NT2/D1 (cell line): ENCODE data around the gene CFAP410.
A peak's percentile ranks its signal among the peaks of the same experiment; 100 is the strongest.

Source experiments
- DNase-seq: peaks from one replicate; pipeline ENCODE4 v3.0.0-alpha.2; 2011; ENCODE audit warnings: low read depth, low spot score
- H3K27me3 ChIP-seq: 2 replicates; pipeline ENCODE4 v1.6.0; 2011; ENCODE audit warnings: mild to moderate bottlenecking; ENCODE audit not compliant: insufficient read length, insufficient read depth
- H3K36me3 ChIP-seq: 2 replicates; pipeline ENCODE4 v1.6.1; 2011; ENCODE audit warnings: mild to moderate bottlenecking, low read length, mixed read lengths; ENCODE audit not compliant: insufficient read depth, insufficient read length
- H3K4me1 ChIP-seq: 2 replicates; pipeline ENCODE4 v1.5.1; 2011; ENCODE audit not compliant: insufficient read depth, insufficient read length
- H3K4me3 ChIP-seq: 2 replicates; pipeline ENCODE4 v1.5.1; 2011; ENCODE audit warnings: low read depth; ENCODE audit not compliant: insufficient read length
- H3K9ac ChIP-seq: 2 replicates; pipeline ENCODE4 v1.6.0; 2011; ENCODE audit warnings: low read depth; ENCODE audit not compliant: insufficient read length
- H3K9me3 ChIP-seq: 2 replicates; pipeline ENCODE4 v1.5.1; 2011; ENCODE audit warnings: mild to moderate bottlenecking, low read length; ENCODE audit not compliant: insufficient read depth
- SUZ12 ChIP-seq: IDR thresholded peaks from 2 replicates; pipeline ENCODE4 v1.6.1; 2011; ENCODE audit not compliant: insufficient read length, insufficient read depth; ENCODE audit errors: extremely low read depth
- YY1 ChIP-seq: IDR thresholded peaks from 2 replicates; pipeline ENCODE4 v1.6.1; 2011; ENCODE audit not compliant: insufficient read length, insufficient read depth
- ZNF274 ChIP-seq: IDR thresholded peaks from 2 replicates; pipeline ENCODE4 v1.6.1; 2011; ENCODE audit warnings: mild to moderate bottlenecking, low read depth, low read length

CFAP410 gene

GRCh38 chr21:44379991-44380865, 41.0 kb upstream of the CFAP410 start:
- no peaks in the 10 kb centered on the region for H3K36me3 ChIP-seq
- H3K27me3 ChIP-seq: peaks cover 9% of the 10 kb centered on the region
- peak overlapping the region; percentile 39 for H3K9ac ChIP-seq
- peaks cover 28% of the 10 kb centered on the region for H3K4me1 ChIP-seq
- no peak for DNase-seq
- H3K4me3 ChIP-seq: no peak overlapping the region
- H3K9me3 ChIP-seq: peaks cover 12% of the 10 kb centered on the region
- TF ChIP-seq YY1 (no peak), SUZ12 (no peak), ZNF274 (no peak)

GRCh38 chr21:44379515-44379848, 40.3 kb upstream of the CFAP410 start:
- Histone ChIP-seq H3K9me3 (peaks cover 9% of the 10 kb centered on the region), H3K4me1 (peaks cover 28% of the 10 kb centered on the region), H3K27me3 (peaks cover 9% of the 10 kb centered on the region), H3K36me3 (no peaks in the 10 kb centered on the region), H3K4me3 (no peak overlapping the region), H3K9ac (peak overlapping the region; percentile 39)
- DNase-seq: no peak
- no peak for TF ChIP-seq SUZ12
- TF ChIP-seq ZNF274: no peak
- no peak for TF ChIP-seq YY1

GRCh38 chr21:44378646-44379514, 39.7 kb upstream of the CFAP410 start:
- DNase-seq: no peak
- peaks cover 7% of the 10 kb centered on the region; the same call in 1 of the 2 replicates for H3K9me3 ChIP-seq
- peaks cover 28% of the 10 kb centered on the region for H3K4me1 ChIP-seq
- peaks cover 9% of the 10 kb centered on the region for H3K27me3 ChIP-seq
- no peak for TF ChIP-seq SUZ12
- no peak for TF ChIP-seq ZNF274
- TF ChIP-seq YY1: no peak
- H3K9ac ChIP-seq: no peak overlapping the region
- H3K4me3 ChIP-seq: no peak overlapping the region
- H3K36me3 ChIP-seq: no peaks in the 10 kb centered on the region

- peaks cover 28% of the 10 kb centered on the region for H3K4me1 ChIP-seq
Measured at GRCh38 chr21:44377922-44378645, 38.9 kb upstream of the CFAP410 start.

GRCh38 chr21:44377201-44377921, 38.2 kb upstream of the CFAP410 start:
- peaks cover 9% of the 10 kb centered on the region for H3K27me3 ChIP-seq
- TF ChIP-seq SUZ12: no peak
- no peak for TF ChIP-seq ZNF274
- TF ChIP-seq YY1: no peak
- H3K4me3 ChIP-seq: no peak overlapping the region
- H3K9ac ChIP-seq: no peak overlapping the region
- no peaks in the 10 kb centered on the region for H3K36me3 ChIP-seq
- peaks cover 7% of the 10 kb centered on the region; the same call in 1 of the 2 replicates for H3K9me3 ChIP-seq
- H3K4me1 ChIP-seq: peaks cover 28% of the 10 kb centered on the region
- DNase-seq: peak; percentile 18

More at GRCh38 chr21:44377922-44378645, 38.9 kb upstream of the CFAP410 start:
- H3K4me3 ChIP-seq: no peak overlapping the region
- peaks cover 9% of the 10 kb centered on the region for H3K27me3 ChIP-seq
- no peak for DNase-seq
- TF ChIP-seq ZNF274 (no peak), YY1 (no peak), SUZ12 (no peak)
- no peaks in the 10 kb centered on the region for H3K36me3 ChIP-seq
- peaks cover 7% of the 10 kb centered on the region; the same call in 1 of the 2 replicates for H3K9me3 ChIP-seq
- no peak overlapping the region for H3K9ac ChIP-seq

GRCh38 chr21:44376606-44377005, 37.4 kb upstream of the CFAP410 start:
- Histone ChIP-seq H3K4me1 (peaks cover 28% of the 10 kb centered on the region), H3K9ac (no peak overlapping the region), H3K9me3 (peaks cover 7% of the 10 kb centered on the region; the same call in 1 of the 2 replicates), H3K36me3 (no peaks in the 10 kb centered on the region), H3K27me3 (peaks cover 11% of the 10 kb centered on the region), H3K4me3 (no peak overlapping the region)
- no peak for TF ChIP-seq SUZ12
- TF ChIP-seq YY1: no peak
- TF ChIP-seq ZNF274: no peak
- no peak for DNase-seq
